Activated B cell treated with CpG ODN at 0.5 μM for 24 hours (primary cell): ENCODE data around the gene SIGLEC12. TPM values are rescaled to one million over a fixed set of nuclear protein-coding genes. Genes with fewer than 3 reads are reported as not detected.

Experiments
- ATAC-seq: fragments of 200-7000 bp; cut with Tn5 transposase; one replicate; pipeline ENCODE4 v1.10.0; 2021; ENCODE audit warnings: low read depth, mild to moderate bottlenecking, moderate library complexity
- CTCF ChIA-PET: fragments of 350-600 bp; sonication (Branson Sonifier 250); formaldehyde crosslinking; loops from one replicate; lab custom pipeline; 2021; ENCODE audit warnings: antibody characterized with exemption; lab: Charles Lee
- POLR2A ChIA-PET: fragments of 350-600 bp; sonication (Branson Sonifier 250); formaldehyde crosslinking; loops from one replicate; lab custom pipeline; 2021; ENCODE audit warnings: antibody characterized with exemption; lab: Charles Lee
- DNase-seq: peaks from one replicate; pipeline ENCODE4 v3.0.0; 2022
- H3K27ac Mint-ChIP-seq: one replicate; pipeline ENCODE4 v1.8.0; 2020; ENCODE audit warnings: mixed read lengths
- H3K27me3 Mint-ChIP-seq: one replicate; pipeline ENCODE4 v1.8.0; 2021; ENCODE audit warnings: mixed read lengths
- H3K36me3 Mint-ChIP-seq: one replicate; pipeline ENCODE4 v1.8.0; 2021; ENCODE audit warnings: low read depth, mixed read lengths
- H3K4me1 Mint-ChIP-seq: one replicate; pipeline ENCODE4 v1.8.0; 2021; ENCODE audit warnings: mixed read lengths
- H3K4me3 Mint-ChIP-seq: one replicate; pipeline ENCODE4 v1.8.0; 2020; ENCODE audit warnings: mild to moderate bottlenecking, mixed read lengths
- H3K9me3 Mint-ChIP-seq: one replicate; pipeline ENCODE4 v1.8.0; 2020; ENCODE audit warnings: mixed read lengths
- CTCF ChIP-seq: fragments of 200-600 bp; IDR thresholded peaks from one replicate; pipeline ENCODE4 v1.8.0; 2022; ENCODE audit warnings: antibody characterized with exemption, mild to moderate bottlenecking
- intact Hi-C: fragments of 100-400 bp; cut with micrococcal nuclease; formaldehyde crosslinking; loops from one replicate; pipeline ENCODE4 v1.15.1; 2024
- total RNA-seq: library from RNA; stranded (reverse); gene quantifications from 2 replicates; pipeline ENCODE4 v1.2.3, GENCODE V29; 2022

Gene SIGLEC12
- total RNA-seq, 1 donor from 2014 or later: not detected

- POLR2A ChIA-PET: no interaction called here
- Mint-ChIP-seq H3K27me3 (peaks cover 23% of the 10 kb centered on the region), H3K4me3 (no peak overlapping the region), H3K9me3 (no peaks in the 10 kb centered on the region), H3K4me1 (peaks cover 10% of the 10 kb centered on the region), H3K27ac (no peak overlapping the region), H3K36me3 (no peaks in the 10 kb centered on the region)
- intact Hi-C loops: no loop called here
- ATAC-seq (no peak), DNase-seq (no peak)
- TF ChIP-seq CTCF: no peak
- CTCF ChIA-PET: interaction anchor here (11.8 kb wide), 1 partner anchor 181 kb away, joined by 414 read pairs; no protein-coding TSS in a partner anchor
Observed at GRCh38 chr19:51477344-51477743, 24.3 kb downstream of the SIGLEC12 start.

GRCh38 chr19:51476164-51476563, 25.4 kb downstream of the SIGLEC12 start:
- POLR2A ChIA-PET: no interaction called here
- Mint-ChIP-seq H3K9me3 (no peaks in the 10 kb centered on the region), H3K27ac (no peak overlapping the region), H3K27me3 (peaks cover 20% of the 10 kb centered on the region), H3K36me3 (no peaks in the 10 kb centered on the region), H3K4me3 (no peak overlapping the region), H3K4me1 (peaks cover 10% of the 10 kb centered on the region)
- ATAC-seq: no peak
- no peak for TF ChIP-seq CTCF
- CTCF ChIA-PET: interaction anchor here (2.0 to 11.8 kb wide), 2 partner anchors 40 to 182 kb away, joined by 4 to 414 read pairs; no protein-coding TSS in a partner anchor
- DNase-seq: no peak
- intact Hi-C loops: no loop called here

- intact Hi-C loops: loop anchor here (1.0 to 2.0 kb wide), 7 partner anchors 42 to 306 kb away; no protein-coding TSS in a partner anchor
- ATAC-seq: peak; percentile 67
- ChIA-PET CTCF (interaction anchor here (0.6 to 11.8 kb wide), 38 partner anchors 11 to 595 kb away, joined by 3 to 414 read pairs (median 4); partner anchors contain the start of genes SIGLEC10, SIGLEC6 and ZNF175), POLR2A (interaction anchor here (0.8 to 0.9 kb wide), 2 partner anchors 52 to 184 kb away, joined by 3 read pairs; no protein-coding TSS in a partner anchor)
- peaks cover 5% of the 10 kb centered on the region for H3K27me3 Mint-ChIP-seq
- no peak overlapping the region for H3K4me3 Mint-ChIP-seq
- DNase-seq: peak; percentile 56
- no peaks in the 10 kb centered on the region for H3K36me3 Mint-ChIP-seq
- TF ChIP-seq CTCF: peak; percentile 40
- H3K4me1 Mint-ChIP-seq: peaks cover 10% of the 10 kb centered on the region
- no peak overlapping the region for H3K27ac Mint-ChIP-seq
- no peaks in the 10 kb centered on the region for H3K9me3 Mint-ChIP-seq
Observed at GRCh38 chr19:51473009-51473707, 28.4 kb downstream of the SIGLEC12 start.

GRCh38 chr19:51472607-51473006, 29.0 kb downstream of the SIGLEC12 start:
- H3K4me1 Mint-ChIP-seq: peaks cover 10% of the 10 kb centered on the region
- no peak for TF ChIP-seq CTCF
- ChIA-PET CTCF (interaction anchor here (0.6 to 11.8 kb wide), 32 partner anchors 12 to 594 kb away, joined by 3 to 414 read pairs (median 4); partner anchors contain the start of genes SIGLEC10 and ZNF175), POLR2A (interaction anchor here (0.6 to 0.9 kb wide), 2 partner anchors 51 to 1467 kb away, joined by 3 to 4 read pairs; no protein-coding TSS in a partner anchor)
- peaks cover 11% of the 10 kb centered on the region for H3K27me3 Mint-ChIP-seq
- no peak for ATAC-seq
- no peak overlapping the region for H3K27ac Mint-ChIP-seq
- no peaks in the 10 kb centered on the region for H3K9me3 Mint-ChIP-seq
- DNase-seq: no peak
- no peaks in the 10 kb centered on the region for H3K36me3 Mint-ChIP-seq
- H3K4me3 Mint-ChIP-seq: no peak overlapping the region
- intact Hi-C loops: loop anchor here (1.0 to 2.0 kb wide), 7 partner anchors 43 to 306 kb away; no protein-coding TSS in a partner anchor

- intact Hi-C loops: no loop called here
- peaks cover 10% of the 10 kb centered on the region for H3K4me1 Mint-ChIP-seq
Observed at GRCh38 chr19:51471527-51471926, 30.1 kb downstream of the SIGLEC12 start.

More at GRCh38 chr19:51471527-51471926, 30.1 kb downstream of the SIGLEC12 start:
- H3K27ac Mint-ChIP-seq: no peak overlapping the region
- H3K9me3 Mint-ChIP-seq: no peaks in the 10 kb centered on the region
- ChIA-PET POLR2A (no interaction called here), CTCF (interaction anchor here (0.8 to 11.8 kb wide), 10 partner anchors 22 to 306 kb away, joined by 3 to 414 read pairs (median 4); no protein-coding TSS in a partner anchor)
- no peak for TF ChIP-seq CTCF
- no peaks in the 10 kb centered on the region for H3K36me3 Mint-ChIP-seq
- DNase-seq (no peak), ATAC-seq (no peak)
- peaks cover 15% of the 10 kb centered on the region for H3K27me3 Mint-ChIP-seq
- no peak overlapping the region for H3K4me3 Mint-ChIP-seq
